Activated T-cell treated with anti-CD3 and anti-CD28 coated beads for 4 hours (primary cell): ENCODE results near the gene FMNL2.

Experiments used
- DNase-seq: peaks from one replicate; pipeline ENCODE4 v3.0.0-alpha.2; 2020

Gene FMNL2

GRCh38 chr2:152479282-152479681 is 144.3 kb downstream of the FMNL2 start:
- no peak for DNase-seq

DNA sequence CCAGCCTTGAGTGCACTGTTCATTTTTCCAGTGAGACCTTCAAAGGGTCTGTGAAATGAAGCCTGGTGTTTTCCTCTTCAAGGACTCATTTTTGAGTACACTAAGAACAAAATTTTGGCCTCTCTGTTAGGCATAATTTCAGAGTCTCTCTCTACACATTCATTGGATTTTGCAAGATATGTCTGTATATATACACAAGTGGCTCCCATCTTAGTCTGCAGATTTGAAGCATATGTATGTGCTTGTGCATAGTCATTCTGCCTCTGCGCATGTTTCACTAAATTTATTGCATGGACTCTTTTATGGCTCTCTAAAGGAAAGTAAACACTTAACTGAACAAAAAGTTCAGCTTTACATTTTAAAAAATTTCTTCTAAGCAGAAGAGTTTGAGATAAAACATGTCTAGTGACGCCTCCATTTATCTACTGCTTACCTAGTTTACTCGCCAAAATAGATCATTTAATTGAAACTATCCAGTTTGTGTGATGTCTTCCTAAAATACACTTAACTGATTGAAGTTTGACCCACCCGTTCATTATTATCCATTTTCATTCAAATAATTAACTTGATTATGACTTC is 145.9 kb downstream of the FMNL2 start:
- DNase-seq: no peak

DNA sequence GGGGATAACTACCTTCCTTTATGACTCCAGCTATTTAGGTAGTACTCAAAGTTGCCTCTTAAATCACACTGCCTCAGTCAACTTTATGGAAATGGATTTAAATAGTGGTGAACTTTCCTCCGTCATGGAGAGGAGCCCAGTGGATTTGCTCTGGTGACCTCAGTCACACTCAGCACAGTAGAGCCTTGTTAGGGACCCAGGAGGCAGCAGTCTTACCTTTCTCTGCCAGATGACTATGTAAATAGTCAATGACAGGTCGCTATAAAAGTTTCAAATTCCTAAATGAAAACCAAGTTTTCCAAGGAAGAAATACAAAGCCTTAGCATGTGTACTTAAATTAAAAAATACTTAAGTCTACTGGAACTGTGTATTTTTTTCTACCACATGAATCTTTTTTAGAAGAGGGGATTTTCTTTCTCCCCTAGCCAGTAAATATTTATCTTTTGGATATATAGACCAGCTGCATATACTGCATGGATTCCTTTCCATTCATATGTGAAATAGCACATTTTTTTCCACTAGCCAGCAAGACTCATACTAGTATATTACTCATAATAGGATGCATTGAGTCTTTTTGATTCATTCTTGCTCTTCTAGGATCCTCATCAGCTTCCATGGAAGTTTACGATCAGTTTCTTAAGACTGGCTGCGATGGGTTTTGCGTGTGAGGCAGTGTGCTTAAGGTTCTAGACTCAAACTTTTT is 147.1 kb downstream of the FMNL2 start:
- DNase-seq: no peak

GRCh38 chr2:152483276-152484063 is 148.5 kb downstream of the FMNL2 start:
- DNase-seq: no peak

- DNase-seq: no peak
Observed at GRCh38 chr2:152485954-152486736, 151.2 kb downstream of the FMNL2 start.

GRCh38 chr2:152486737-152487400 is 151.9 kb downstream of the FMNL2 start:
- no peak for DNase-seq

GRCh38 chr2:152488075-152488474 is 153.1 kb downstream of the FMNL2 start:
- DNase-seq: no peak

DNA sequence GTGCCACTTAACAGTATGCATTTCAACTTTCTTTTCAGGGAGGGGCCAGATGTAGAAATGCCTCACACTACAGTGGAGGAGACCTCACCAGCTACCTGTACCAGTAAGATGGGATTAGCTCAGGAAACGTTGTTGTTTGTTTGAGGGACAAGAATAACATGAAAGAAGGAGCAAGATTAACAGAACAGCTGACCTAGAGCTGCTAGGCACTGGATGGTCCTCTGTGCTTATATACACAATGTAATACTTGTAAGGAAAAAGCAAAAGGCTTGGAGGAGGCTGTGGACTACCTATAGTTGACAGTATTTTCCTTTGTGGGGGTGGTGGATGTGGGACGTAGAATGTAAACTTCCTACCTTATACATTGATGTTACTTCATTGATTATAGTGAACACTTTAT is 154.4 kb downstream of the FMNL2 start:
- DNase-seq: no peak

DNA sequence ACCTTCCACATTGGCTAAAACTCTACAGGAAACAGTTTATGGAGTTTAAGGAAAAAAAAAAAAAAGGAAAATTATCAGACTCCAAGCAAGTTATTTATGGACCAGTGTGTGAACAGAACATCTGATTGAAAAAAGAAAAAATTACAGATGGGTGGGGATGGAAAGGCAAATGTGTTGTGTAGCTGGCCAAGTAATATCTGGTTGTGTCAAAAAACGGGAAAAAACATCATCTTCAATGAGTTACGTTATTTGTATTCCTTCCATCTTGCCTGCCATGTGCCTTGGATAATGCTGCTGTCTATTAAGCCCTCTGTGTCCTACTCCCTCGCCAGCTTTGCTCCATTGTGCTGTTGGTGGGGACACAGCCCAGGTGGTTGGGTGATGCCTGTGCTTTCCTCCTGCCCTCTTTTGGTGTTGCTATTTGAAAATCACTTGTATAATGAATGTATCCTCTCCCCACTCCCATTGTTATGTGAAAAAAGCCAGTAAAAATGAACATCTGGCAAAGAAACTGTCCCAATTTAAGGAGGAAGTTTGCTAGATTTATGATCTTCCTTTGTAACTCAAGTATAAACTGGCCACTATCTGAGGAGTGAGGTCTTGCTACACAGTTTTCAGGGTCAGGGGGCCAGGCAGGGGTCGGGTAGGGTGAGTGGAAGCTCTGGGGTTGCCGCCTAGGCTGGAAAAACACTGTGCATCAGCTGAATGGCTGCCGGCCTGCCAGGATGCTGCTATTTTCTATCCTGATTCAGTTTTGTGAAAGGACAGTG is 155.9 kb downstream of the FMNL2 start:
- DNase-seq: no peak

- DNase-seq: no peak
Observed at GRCh38 chr2:152492131-152492530, 157.2 kb downstream of the FMNL2 start.

DNA sequence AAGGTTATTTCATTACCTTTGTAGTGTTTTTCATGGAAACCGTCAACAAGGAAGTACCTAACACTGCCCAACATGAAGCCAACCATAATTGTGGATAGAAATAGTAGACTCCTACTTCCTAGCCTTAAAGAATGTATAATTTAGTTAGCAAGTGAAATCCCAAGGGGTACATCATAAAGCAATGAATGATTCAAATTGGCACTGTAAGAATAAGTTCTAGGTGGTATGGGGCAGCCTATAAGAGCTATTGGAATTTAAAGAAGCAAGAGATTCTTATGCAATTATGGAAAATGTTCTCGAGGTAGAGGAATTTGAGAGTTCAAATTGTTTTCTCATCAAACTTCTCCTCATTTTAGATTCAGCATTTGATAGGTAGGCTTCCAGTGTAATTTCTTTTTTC is 157.9 kb downstream of the FMNL2 start:
- DNase-seq: no peak

DNA sequence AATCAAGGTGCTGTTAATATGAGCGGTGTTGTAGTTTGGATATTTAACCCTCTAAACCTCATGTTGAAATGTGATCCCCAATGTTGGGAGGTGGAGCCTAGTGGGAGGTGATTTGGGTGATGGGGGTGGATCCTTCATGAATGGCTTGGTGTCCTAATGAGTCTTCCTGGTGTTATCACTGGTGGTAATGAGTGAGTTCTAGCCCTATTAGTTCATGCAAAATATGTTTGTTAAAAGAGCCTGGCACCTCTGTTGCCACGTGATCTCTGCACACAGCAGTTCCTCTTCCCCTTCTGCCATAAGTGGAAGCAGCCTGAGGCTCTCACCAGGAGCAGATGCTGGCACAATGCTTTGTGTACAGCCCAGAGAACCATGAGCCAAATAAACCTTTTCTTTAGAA is 158.4 kb downstream of the FMNL2 start:
- no peak for DNase-seq

DNA sequence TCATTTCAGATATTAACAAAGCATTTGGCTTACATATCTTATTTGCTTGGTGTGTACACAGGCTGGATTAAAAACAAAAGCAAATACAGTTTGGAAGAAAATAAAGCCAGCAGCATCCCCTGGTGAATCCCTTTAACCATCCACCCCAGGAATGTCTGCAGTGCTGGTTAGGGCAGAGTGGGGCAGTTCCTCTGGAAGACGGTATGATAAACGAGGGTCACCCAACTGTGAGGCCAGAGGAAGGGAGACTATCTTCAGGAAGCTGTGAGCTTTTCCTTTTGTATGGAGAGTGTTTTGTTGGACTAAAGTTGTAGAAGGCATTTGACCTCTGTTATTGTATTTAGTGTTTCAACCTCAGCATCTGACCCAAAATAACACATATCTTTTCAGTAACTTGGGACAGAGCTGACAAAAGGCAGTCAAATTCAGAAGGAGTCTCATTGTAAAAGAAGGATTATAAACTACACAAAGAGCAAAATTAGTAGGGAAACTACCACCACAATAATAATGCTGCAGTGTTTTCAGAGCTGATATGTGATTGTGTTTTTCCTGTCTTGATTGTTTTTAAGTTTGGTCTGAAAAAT is 159.1 kb downstream of the FMNL2 start:
- no peak for DNase-seq

DNA sequence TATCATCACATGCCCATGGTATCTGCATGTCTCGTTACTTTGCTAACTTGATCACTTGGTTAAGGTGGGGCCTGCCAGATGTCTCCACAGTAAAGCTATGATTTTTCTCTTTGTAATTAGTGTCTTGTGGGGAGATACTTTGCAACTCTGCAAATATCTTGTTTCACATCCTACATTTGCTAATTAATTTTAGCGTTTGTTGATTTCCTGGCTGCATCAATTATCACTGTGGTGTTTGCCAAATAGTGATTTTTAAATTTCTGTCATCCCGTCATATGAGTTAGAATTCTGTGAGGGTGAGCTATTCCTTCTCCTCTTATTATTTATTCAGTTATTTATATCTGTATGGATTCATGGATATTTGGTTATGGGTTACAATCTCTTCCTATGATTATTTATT is 161.4 kb downstream of the FMNL2 start:
- DNase-seq: no peak

DNA sequence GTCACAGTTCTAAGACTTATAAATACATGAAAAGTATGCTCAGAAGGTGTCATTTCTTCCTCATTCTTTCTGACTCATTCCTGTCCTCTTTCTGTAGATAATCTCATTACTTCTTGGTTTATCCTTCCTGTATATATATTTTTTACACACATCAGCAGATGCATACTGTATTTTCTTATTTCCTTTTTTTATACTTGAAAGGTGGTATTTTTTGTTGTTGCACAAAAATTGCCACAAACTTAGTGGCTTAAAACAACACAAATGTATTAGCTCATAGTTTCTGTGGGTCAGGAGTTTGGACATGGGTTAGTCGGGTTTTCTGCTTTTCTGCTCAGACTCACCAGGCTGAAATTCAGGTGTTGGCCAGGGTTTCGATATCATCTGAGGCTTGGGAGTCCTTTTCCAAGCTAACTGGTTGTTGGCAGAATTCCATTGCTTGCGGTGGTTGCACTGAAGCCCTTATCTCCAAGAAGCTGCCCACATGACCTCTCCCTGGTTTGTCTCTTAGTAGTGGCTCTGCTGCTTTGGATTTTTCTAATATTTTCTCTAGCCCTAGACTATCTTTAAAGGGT is 162.6 kb downstream of the FMNL2 start:
- no peak for DNase-seq

GRCh38 chr2:152499331-152499816 is 164.4 kb downstream of the FMNL2 start:
- no peak for DNase-seq

GRCh38 chr2:152499896-152500735 is 165.1 kb downstream of the FMNL2 start:
- no peak for DNase-seq

DNA sequence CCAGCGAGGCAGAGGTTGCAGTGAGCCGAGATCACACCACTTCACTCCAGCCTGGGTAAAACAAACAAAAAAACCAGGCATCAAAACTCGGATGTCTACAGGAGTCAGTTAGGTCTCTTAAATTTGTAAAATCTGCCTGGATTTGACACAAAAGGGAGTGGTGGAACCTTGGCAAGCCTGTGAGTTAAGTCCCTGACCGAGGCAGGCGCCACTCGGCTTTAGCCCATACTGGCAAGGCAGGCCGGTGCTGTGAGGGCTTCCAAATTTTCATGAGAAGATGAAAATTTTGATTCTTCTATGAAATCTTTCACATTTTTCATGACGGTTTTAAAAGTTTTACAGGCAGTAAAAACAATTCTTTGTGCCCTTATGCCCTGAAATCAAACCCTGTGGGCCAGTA is 165.8 kb downstream of the FMNL2 start:
- no peak for DNase-seq

GRCh38 chr2:152501666-152502065 is 166.7 kb downstream of the FMNL2 start:
- DNase-seq: no peak

DNA sequence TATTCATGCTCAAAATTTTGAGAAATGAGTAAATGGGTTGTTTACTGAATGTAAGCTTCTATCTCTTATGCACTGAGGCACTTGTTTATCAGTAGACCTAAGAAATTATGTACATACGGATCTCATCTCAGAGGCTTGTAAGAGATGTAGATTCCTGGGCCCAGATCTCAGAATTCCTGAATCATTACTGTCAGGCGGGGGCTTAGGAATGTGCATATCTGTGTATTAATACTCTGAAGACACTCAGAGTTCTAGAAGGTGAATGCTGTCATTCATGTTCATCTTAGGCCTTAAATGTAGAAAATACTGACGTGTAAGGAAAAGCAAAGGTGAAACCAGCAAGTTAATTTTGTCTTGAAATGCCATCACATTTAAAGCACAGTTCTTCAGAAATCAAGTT is 169.6 kb downstream of the FMNL2 start:
- no peak for DNase-seq
